GM12891 (cell line): Measurements from ENCODE around the gene VPS26A.

Experiments used
- DNase-seq: peaks from one replicate; pipeline ENCODE4 v3.0.0; 2011; ENCODE audit warnings: low spot score; ENCODE audit not compliant: insufficient read length
- FAIRE-seq: peaks from 2 replicates; lab custom pipeline; 2011; peaks lifted over from hg19 to GRCh38; lab: Jason Lieb, UNC
- PAX5 ChIP-seq: IDR thresholded peaks from 2 replicates; pipeline ENCODE4 v1.6.1; 2011; ENCODE audit warnings: low read length, moderate library complexity, mild to moderate bottlenecking; ENCODE audit not compliant: insufficient read depth, severe bottlenecking
- POLR2A ChIP-seq: IDR thresholded peaks from 2 replicates; pipeline ENCODE4 v1.6.1; 2011; ENCODE audit warnings: low read depth, low read length, control low read depth
- POLR2AphosphoS5 ChIP-seq: IDR thresholded peaks from 2 replicates; pipeline ENCODE4 v1.6.1; 2011; ENCODE audit warnings: low read depth, low read length, control low read depth
- POU2F2 ChIP-seq: IDR thresholded peaks from 2 replicates; pipeline ENCODE4 v1.6.1; 2011; ENCODE audit warnings: low read depth, mild to moderate bottlenecking, control low read depth, low read length, moderate library complexity
- SPI1 ChIP-seq: IDR thresholded peaks from 2 replicates; pipeline ENCODE4 v1.6.1; 2011; ENCODE audit warnings: low read depth, low read length, control low read depth
- TAF1 ChIP-seq: IDR thresholded peaks from 2 replicates; pipeline ENCODE4 v1.6.1; 2011; ENCODE audit warnings: low read depth, low read length, control low read depth

VPS26A gene

GRCh38 chr10:69214666-69215131, 90.7 kb downstream of the VPS26A start:
- FAIRE-seq (no peak), DNase-seq (no peak)
- no peak for TF ChIP-seq POLR2AphosphoS5
- TF ChIP-seq TAF1: no peak
- TF ChIP-seq PAX5: no peak
- TF ChIP-seq POLR2A: no peak
- TF ChIP-seq SPI1: no peak
- no peak for TF ChIP-seq POU2F2

- FAIRE-seq (no peak), DNase-seq (no peak)
- TF ChIP-seq PAX5: no peak
- TF ChIP-seq POLR2AphosphoS5: no peak
- TF ChIP-seq SPI1: no peak
These were observed 91.6 kb downstream of the VPS26A start for GRCh38 chr10:69215405-69216171.

GRCh38 chr10:69216577-69217118, 92.7 kb downstream of the VPS26A start:
- no peak for FAIRE-seq
- TF ChIP-seq PAX5: no peak
- TF ChIP-seq POU2F2: no peak
- no peak for TF ChIP-seq TAF1
- no peak for TF ChIP-seq POLR2AphosphoS5
- TF ChIP-seq SPI1: no peak
- no peak for TF ChIP-seq POLR2A
- DNase-seq: no peak

- TF ChIP-seq TAF1 (no peak), POLR2AphosphoS5 (no peak), POLR2A (no peak), SPI1 (no peak), POU2F2 (no peak), PAX5 (no peak)
- DNase-seq: no peak
- no peak for FAIRE-seq
These were observed 93.3 kb downstream of the VPS26A start for GRCh38 chr10:69217119-69217754.

- FAIRE-seq (no peak), DNase-seq (no peak)
- TF ChIP-seq POLR2AphosphoS5: no peak
- TF ChIP-seq PAX5: no peak
- no peak for TF ChIP-seq TAF1
- no peak for TF ChIP-seq POU2F2
These were observed 94.9 kb downstream of the VPS26A start for GRCh38 chr10:69218831-69219230.

- FAIRE-seq: no peak
These were observed 96.1 kb downstream of the VPS26A start, which contains the start of gene HKDC1 for GRCh38 chr10:69220041-69220451. HKDC1 (plus strand) TSS chr10:69220332; CDS start chr10:69220436, 104 bp downstream.

GRCh38 chr10:69220507-69220906, 96.5 kb downstream of the VPS26A start:
- FAIRE-seq (no peak), DNase-seq (no peak)
- TF ChIP-seq SPI1 (no peak), TAF1 (no peak), PAX5 (no peak), POU2F2 (no peak), POLR2AphosphoS5 (no peak), POLR2A (no peak)

More at GRCh38 chr10:69220041-69220451, 96.1 kb downstream of the VPS26A start, which contains the start of gene HKDC1:
- TF ChIP-seq TAF1 (no peak), POLR2AphosphoS5 (no peak), PAX5 (no peak), POU2F2 (no peak), SPI1 (no peak), POLR2A (no peak)
- no peak for DNase-seq
